Pancreas (tissue), 10 donors: Measurements from ENCODE around the gene LILRB3. TPM values are rescaled to one million over a fixed set of nuclear protein-coding genes. Genes with fewer than 3 reads are reported as not detected.
"Not testable (repeated sequence)": the region's sequence is repeated elsewhere in the genome, so short reads cannot be mapped to it uniquely, and the experiment has no call there.

Experiments
- ATAC-seq, 4 donors: fragments of 200-7000 bp; cut with Tn5 transposase; one replicate each; pipeline versions ENCODE4 v1.8.0 to v1.9.1; 2020; ENCODE audit warnings: mild to moderate bottlenecking in 4 of 4, moderate library complexity in 4 of 4
- DNase-seq, 6 donors: peaks; one replicate each; pipeline ENCODE4 v3.0.0-alpha.2; 2020
- FAIRE-seq: peaks from 2 replicates; lab custom pipeline; 2012; peaks lifted over from hg19 to GRCh38; lab: Jason Lieb, UNC
- H3K27ac ChIP-seq, 4 donors: fragments of 200-600 bp; sonication (generic); 1 replicate in 3 of 4; 2 replicates in 1 of 4; pipeline versions ENCODE4 v1.5.0 to v1.8.0; 2020
- H3K27me3 ChIP-seq, 4 donors: fragments of 200-600 bp; one replicate each; pipeline ENCODE4 v1.8.0; 2021
- H3K36me3 ChIP-seq, 3 donors: fragments of 200-600 bp; sonication (generic) in 1 of 3; one replicate each; pipeline versions ENCODE4 v1.5.0 to v1.8.0; 2020 to 2021
- H3K4me1 ChIP-seq, 3 donors: fragments of 200-600 bp; one replicate each; pipeline ENCODE4 v1.8.0; 2021
- H3K4me3 ChIP-seq, 4 donors: fragments of 200-600 bp; sonication (generic) in 2 of 4; one replicate each; pipeline versions ENCODE4 v1.5.0 to v1.8.0; 2020 to 2021
- H3K9me3 ChIP-seq, 4 donors: fragments of 200-600 bp; one replicate each; pipeline ENCODE4 v1.8.0; 2021
- CTCF ChIP-seq, 4 donors: fragments of 200-600 bp; sonication (generic) in 3 of 4; IDR thresholded peaks; one replicate each; pipeline versions ENCODE4 v1.5.0 to v1.8.0; 2021; ENCODE audit warnings: antibody characterized with exemption in 4 of 4
- WGBS, 2 donors: extraction: QIAGEN DNeasy Blood & Tissue Kit; methylation state at CpG; one replicate each; pipeline ENCODE4 v1.1.7; 2013; 5-methylcytosine and 5-hydroxymethylcytosine counted together
- intact Hi-C, 3 donors: fragments of 100-400 bp; cut with DNase I; formaldehyde crosslinking; loops; one replicate each; pipeline versions ENCODE4 v1.11.1 to v1.14.2; 2022
- polyA plus RNA-seq, 2 donors: library from polyadenylated mRNA; stranded (reverse); fragments of 200-250 nt; gene quantifications; one replicate each; pipeline ENCODE4 v1.2.3, GENCODE V29; 2013
- total RNA-seq, 6 donors: library from RNA; stranded (reverse); fragmentation: NEBNext Ultra II Directional in 4 of 6; extraction: Animal tissue kit (Norgen Biotek cat#: 25700) in 4 of 6; gene quantifications; one replicate each; pipeline versions ENCODE4 v1.2.1 to v1.2.4, GENCODE V29; 2021 to 2023
- donor health status: healthy with polysubstance abuse.
- donor health status: DM: no; HTN: no; CAD: no; lungs with moderate emphysema.
- donor health status: DM: no; HTN: no; CAD: no.
- donor health status: control.
- donor health status: control.
- donor health status: Bipolar disorder and iron deficiency.
- donor health status: DM: yes; HTN: yes; CAD: no.
- donor health status: DM: no; HTN: no; CAD: no.
- donor health status: DM: no; HTN: no; CAD: no.
- donor health status: DM: yes; HTN: yes; CAD: no.

Gene LILRB3
- total and polyA plus RNA-seq, 8 donors: 0.47 to 5.6 (median 1.8) TPM

GRCh38 chr19:54240372-54241336 lies 17.8 kb upstream of the LILRB3 start:
- H3K36me3 ChIP-seq, H3K27ac ChIP-seq, H3K27me3 ChIP-seq, ATAC-seq, H3K4me1 ChIP-seq, intact Hi-C loops, FAIRE-seq, H3K4me3 ChIP-seq, H3K9me3 ChIP-seq: not testable (repeated sequence)
- 40 to 58% methylated on average over 9 to 18 of the region's 22 CpGs for WGBS, 2 donors
- peak in 1 of 6 donors; percentile 62 for DNase-seq

- intact Hi-C loops: loop anchor here in 1 of 3 donors (10.0 kb wide), 1 partner anchor 65 kb away; the partner anchor contains the start of gene TMC4
- H3K4me1 ChIP-seq, H3K9me3 ChIP-seq, H3K36me3 ChIP-seq, H3K27me3 ChIP-seq, FAIRE-seq, H3K4me3 ChIP-seq, H3K27ac ChIP-seq: not testable (repeated sequence)
- ATAC-seq: peak in 1 of 4 donors; percentile 21
- 47 to 49% methylated on average over 10 to 14 of the region's 21 CpGs for WGBS, 2 donors
- peak in 2 of 6 donors; percentile 42 to 46 for DNase-seq
Observed at GRCh38 chr19:54239491-54240371, 16.9 kb upstream of the LILRB3 start.

- no peak overlapping the region for H3K4me3 ChIP-seq
- no peak overlapping the region for H3K27ac ChIP-seq
- intact Hi-C loops: loop anchor here in 1 of 3 donors (10.0 kb wide), 1 partner anchor 59 kb away; the partner anchor contains the start of gene TMC4
- no peaks in the 10 kb centered on the region for H3K27me3 ChIP-seq
- TF ChIP-seq CTCF (IDR thresholded peaks at IDR 0.05): no peak
- 4 to 47% methylated on average over 5 of the region's 5 CpGs for WGBS, 2 donors
- FAIRE-seq (no peak), ATAC-seq (no peak), DNase-seq (peak in 1 of 6 donors; percentile 10)
- H3K9me3 ChIP-seq: no peaks in the 10 kb centered on the region
- no peaks in the 10 kb centered on the region for H3K4me1 ChIP-seq
- no peaks in the 10 kb centered on the region for H3K36me3 ChIP-seq
Observed at GRCh38 chr19:54233941-54234340, 11.1 kb upstream of the LILRB3 start.

GRCh38 chr19:54231077-54231931 lies 8.5 kb upstream of the LILRB3 start:
- intact Hi-C loops: loop anchor here in 2 of 3 donors (2.0 to 10.0 kb wide), 2 partner anchors 57 to 61 kb away; partner anchors contain the start of gene TMC4 (in 1 of the 2)
- 11 to 14% methylated on average over 21 of the region's 21 CpGs for WGBS, 2 donors
- FAIRE-seq: no peak

More at GRCh38 chr19:54231077-54231931, 8.5 kb upstream of the LILRB3 start:
- Histone ChIP-seq H3K27ac (no peak overlapping the region), H3K36me3 (no peaks in the 10 kb centered on the region), H3K4me1 (no peaks in the 10 kb centered on the region), H3K27me3 (no peaks in the 10 kb centered on the region), H3K4me3 (no peak overlapping the region), H3K9me3 (no peaks in the 10 kb centered on the region)
- DNase-seq: peak; percentile 62 to 96 (median 94)
- peak; percentile 96 to 100 (median 99) for ATAC-seq
- peak; percentile 86 to 99 (median 90) for TF ChIP-seq CTCF (IDR thresholded peaks at IDR 0.05)
